ENCODE measurements around the gene CLIP2.
A peak's percentile ranks its signal among the peaks of the same experiment; 100 is the strongest.

CLIP2 gene

GRCh38 chr7:74272305-74273038 lies 16.7 kb upstream of the CLIP2 start:
- peak; percentile 30 for DNase-seq

DNA sequence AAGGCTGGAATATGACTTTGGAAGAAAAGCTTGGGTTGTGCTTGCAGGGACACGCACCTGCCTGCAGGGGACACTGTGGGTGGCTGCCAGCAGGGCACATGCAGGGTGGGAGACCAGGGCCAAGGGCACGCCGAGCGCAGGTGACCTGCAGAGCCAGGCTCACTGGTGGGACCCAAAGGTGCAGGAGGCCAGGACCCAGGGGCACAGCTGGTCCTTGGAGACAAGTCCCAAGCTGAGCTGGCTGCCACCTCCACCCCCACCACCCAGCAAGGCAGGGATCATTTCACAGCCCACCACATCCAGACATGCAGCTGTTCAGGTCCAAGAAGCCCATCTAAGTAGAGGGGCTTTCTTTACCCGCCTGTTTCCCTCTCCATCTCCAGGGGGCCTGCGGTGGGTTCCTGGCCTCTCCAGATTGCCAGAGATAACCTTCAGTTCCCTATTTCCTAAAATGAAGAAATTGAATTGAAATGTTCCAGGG lies 13.8 kb upstream of the CLIP2 start:
- DNase-seq: peak; percentile 38

DNA sequence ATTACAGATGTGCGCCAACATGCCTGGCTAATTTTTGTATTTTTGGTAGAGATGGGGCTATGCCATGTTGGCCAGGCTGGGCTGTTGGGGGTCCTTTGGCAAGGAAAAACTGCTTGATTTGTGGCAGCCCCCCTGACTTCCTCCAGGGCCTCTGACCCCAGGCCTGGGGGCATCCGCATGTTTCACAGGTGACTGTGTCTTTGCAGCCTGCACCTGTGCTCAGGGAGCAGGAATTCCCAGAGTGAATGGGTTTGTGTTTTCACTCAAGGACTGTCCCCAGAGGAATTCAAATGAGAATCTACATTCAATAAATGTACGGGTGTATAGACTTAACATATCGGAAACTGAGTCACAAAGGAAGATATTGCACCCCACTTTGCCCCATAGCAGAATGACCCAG lies 11.6 kb upstream of the CLIP2 start:
- no peak for DNase-seq

DNA sequence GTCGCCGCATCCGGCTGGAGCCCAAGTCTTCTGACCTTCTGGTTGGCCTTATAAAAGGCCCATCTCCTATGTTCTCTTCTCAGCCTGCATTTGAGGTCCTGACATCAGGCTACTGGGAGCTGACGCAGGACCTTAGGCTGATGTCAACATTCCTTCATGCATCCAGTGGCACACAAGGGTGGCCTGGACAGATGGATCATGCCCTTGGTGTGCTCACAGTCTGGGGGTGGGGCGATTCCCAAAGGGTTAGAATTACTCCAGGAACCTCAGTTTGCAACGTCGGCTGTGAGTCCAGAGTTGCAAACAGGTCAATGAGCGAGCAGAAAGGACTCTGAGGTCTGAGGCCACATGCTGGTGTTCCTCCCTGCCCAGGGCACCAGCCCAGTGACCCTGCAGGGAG lies 8.2 kb upstream of the CLIP2 start:
- no peak for DNase-seq

- peak; percentile 58 for DNase-seq
Observed at GRCh38 chr7:74282748-74283459, 6.3 kb upstream of the CLIP2 start.

- DNase-seq: no peak
Observed at GRCh38 chr7:74283858-74284447, 5.3 kb upstream of the CLIP2 start.

- DNase-seq: peak; percentile 62
Observed at GRCh38 chr7:74284781-74285259, 4.4 kb upstream of the CLIP2 start.

DNA sequence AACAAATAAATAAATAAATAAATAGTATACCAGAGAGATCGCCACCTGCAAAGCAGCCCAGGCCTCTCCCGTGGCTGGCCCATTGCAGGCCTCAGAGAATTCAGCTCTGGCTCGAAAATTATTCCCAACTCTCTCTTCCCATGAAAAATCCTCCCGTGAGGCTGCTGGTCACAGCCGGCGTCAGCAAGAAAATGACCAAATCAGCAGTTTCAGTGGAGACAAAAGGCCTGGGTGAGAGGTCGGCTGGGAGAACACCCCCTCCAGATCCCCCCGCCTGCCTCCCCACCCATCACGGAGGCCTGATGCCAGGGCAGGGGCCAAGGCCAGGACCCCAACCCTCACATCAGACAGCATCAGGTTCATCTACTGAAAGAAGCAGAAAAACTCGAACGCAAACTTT lies 3.1 kb upstream of the CLIP2 start:
- DNase-seq: no peak

GRCh38 chr7:74287303-74288033 lies 1.7 kb upstream of the CLIP2 start:
- no peak for DNase-seq

DNA sequence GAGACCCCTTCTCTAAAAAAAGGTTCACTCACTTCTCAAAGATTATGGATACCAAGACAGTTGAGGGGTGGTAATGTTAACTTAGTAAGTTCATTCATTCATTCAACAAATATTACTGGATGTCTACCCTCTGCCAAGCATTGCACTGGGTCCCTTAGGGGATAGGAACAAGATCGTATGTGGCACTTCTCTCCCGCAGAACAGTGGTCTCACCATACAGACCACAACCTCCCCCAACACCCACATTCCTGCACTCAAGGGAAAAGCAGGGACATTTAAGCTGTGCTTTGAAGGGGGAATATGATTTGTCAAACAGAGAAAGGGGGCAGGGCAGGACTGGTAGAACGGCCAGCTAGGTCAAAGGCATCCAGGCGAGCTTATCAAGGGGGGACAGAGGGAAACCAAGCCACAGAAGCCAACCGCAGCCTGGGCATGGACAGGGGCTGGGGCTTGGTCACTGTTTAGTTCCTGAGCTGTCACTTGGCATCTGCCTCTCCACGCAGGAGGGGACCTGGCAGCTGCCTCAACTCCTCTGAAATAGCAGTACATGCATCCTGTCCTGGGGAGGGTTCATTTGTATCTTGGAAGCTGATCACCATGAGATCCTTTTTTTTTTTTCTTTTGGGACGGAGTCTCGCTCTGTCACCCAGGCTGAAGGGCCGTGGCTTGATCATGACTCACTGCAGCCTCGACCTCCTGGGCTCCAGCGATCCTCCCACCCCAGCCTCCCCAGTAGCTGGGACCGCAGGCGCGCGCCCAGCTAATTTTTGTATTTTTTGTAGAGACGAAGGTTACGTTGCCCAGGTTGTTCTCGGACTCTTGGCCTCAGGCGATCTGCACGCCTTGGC lies 949 bp upstream of the CLIP2 start:
- DNase-seq: peak; percentile 48

DNA sequence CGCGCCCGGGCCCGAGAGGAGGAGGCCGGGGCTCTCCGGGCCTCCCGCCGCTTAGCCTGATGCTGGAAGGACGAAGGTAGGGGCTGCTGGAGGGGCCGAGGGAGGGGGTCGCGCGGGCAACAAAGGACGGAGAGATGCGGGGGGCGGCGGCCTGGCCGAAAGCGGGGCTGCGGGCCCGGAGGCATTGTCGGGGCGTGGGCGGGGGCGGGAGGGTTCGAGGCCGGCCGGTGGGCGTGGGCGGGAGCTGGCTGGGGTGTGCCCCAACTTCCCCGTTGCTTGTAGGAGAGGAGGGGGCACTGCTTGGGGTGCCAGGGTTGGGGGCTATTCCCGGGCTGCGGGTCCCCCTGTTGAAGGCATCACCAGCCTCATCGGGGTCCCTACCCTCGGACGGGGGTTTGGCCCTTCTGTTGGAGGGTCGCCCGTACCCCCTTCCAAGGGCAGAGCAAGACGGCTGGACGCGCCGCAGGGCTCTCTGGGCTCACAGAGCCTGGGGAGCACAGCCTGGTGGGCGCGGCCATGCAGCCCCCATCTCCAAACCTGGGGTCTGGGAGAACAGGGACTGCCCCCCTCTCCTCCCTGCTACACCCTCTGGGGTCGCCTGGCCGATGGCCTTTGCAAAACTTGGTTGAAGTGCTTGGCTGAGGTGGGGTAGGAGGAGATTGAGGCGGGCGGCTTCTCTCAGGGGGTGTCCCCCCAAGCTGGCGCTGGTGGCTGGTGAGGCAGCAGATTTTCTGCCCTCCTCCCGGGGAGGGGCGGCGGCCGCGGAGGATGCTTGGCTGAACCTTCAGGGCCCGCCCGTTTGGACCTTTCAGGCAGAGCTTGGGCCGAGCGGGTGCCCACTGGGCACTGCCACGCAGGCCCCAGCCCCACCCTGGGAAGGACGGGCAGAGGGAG lies 699 bp downstream of the CLIP2 start:
- peak; percentile 29 for DNase-seq

DNA sequence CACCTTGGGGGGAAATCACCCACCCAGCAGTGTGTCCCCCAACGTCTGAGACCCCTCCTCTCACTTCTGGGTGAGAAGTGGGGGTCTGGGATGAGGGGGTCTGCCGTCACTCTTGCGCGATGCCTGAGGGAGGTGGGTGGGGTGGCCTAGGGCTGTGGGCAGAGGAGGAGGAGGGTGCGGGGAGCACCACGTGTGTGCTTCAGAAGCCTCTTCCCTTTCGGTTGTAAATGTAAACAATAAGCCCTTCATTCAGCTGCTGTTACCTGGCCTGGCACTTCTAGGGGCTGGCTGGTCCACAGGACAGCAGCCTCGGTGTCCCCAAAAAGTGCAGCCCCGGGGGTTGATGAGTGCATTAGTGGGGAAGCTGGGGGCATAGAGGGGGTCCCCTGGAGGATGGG lies 1.3 kb downstream of the CLIP2 start:
- DNase-seq: peak; percentile 37

DNA sequence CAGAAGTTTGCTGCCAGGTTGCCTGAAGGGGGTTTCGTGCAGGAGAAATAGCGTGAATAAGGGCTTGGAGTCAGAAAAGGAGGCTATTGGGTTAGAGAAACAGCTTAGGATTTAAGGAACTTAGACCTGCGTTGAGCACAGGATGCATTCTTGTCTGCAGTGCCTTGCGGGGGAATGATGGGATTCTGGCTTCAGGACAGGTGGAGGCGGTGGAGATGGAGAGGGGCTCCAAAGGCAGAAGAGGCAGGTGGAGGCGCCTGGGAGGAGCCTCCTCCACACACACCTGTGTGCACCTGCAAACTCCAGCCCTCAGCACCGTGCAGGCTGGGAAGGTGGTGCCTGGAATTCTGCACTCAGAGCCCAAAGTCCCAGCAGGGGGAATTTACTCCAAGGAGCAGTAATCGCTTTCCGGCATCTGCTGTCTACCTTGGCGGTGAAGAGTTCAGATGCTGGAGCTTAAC lies 1.8 kb downstream of the CLIP2 start:
- DNase-seq: peak; percentile 39

- no peak for DNase-seq
Observed at GRCh38 chr7:74291535-74291934, 2.3 kb downstream of the CLIP2 start.

DNA sequence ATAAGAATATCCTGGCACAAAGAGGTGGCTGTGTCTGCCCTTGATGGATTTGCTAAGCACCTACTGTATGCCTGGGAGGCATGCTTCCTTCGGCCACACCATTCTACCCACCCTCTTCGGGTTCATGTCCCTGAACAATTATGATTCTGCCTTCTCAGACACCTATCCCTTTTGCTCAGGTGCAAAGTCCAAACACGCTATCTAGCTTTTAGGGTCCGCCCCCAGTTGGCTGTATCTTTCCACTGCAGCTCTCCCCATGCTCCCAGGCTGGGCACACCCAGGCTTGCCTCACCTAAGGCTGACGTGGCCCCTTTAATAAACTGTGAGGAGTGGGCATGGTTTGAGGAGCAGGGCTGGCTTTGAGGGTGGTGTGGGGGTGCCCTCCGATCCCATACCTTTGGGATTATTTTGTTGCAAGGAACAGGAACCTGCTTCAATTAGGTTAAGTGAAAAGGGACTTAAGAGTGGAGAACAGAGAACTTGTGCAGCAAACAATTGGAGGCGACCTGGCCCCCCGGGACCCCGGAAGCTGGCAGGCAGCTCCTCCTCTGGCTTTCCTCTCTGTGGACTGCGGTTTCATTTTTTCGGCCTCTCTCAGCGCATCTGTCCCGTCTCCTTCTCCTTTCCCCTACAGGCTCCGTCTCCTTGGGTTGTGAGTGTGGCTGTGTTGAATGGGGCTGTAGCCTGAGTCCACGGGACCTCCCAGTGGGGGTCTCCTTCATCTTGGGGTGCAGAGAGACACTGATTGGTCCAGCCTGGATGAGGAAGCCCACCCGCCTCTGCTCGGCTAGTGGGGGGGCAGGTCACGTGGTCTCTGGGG lies 3.8 kb downstream of the CLIP2 start:
- peak; percentile 19 for DNase-seq

GRCh38 chr7:74293577-74293908 lies 4.3 kb downstream of the CLIP2 start:
- no peak for DNase-seq

DNA sequence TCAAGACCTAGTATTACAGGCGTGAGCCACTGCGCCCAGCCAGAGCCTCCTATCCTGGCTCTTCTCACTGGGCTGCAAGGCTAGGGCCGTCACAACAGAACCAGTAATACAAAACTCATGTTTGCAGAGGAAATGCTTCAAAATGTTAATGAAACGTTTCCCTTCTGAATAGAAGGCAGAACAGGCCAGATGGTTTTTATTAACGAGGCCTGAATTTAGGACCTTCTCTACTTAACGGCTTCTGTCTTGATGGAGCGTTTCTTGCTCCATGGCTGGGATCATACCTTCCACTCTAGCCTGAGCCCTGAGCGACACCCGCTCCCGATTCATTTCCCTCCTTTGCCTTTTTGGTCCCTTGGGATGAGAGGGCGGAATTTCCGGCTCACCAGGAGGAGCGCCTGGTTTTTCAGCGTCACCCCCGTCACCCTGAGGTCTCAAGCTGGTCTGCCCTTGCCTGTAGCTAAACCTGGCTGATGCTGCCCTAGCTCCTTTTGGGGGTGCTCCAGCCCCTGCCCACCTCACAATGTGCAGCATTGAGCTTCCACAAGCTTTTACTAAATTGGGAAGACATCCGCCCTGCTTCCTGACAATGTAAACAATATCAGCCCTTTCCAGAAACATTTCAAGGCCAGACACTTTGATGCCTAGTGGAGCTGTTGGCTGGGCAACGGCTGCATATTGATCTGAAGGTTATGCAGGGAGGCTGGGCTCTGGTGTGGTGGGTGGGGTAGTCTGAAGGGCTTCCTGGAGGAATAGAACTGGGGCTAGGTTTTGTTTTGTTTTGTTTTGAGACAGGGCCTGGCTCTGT lies 5.2 kb downstream of the CLIP2 start:
- DNase-seq: peak; percentile 33

- no peak for DNase-seq
Observed at GRCh38 chr7:74297516-74298233, 8.5 kb downstream of the CLIP2 start.

DNA sequence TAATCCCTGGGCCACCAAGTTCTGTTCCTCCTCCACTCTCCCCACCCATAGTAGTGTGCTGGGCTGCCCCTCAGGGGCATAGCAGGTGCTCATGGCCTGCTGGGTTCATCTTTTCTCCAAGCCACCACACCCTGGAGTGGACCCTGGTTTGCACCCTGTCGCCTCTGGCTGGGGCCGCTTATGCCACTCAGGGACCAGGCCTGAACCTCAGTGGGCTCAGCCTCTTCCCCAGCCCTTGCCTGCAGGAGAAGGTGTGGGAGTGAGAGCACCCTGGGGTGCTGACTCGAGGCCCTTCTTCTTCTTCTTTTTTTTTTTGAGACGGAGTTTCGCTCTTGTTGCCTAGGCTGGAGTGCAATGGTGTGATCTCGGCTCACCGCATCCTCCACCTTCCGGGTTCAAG lies 10.2 kb downstream of the CLIP2 start:
- no peak for DNase-seq

Data from NCI-H69 (cell line).